GM11168 (cell line): ENCODE measurements around the gene PACSIN1.

ENCODE experiments used
- in situ Hi-C: fragments of 300-500 bp; cut with MboI; formaldehyde crosslinking; loops from one replicate; pipeline ENCODE4 v1.12.0; 2022; ENCODE audit warnings: low sequenced_read_pairs; ENCODE audit not compliant: unreplicated experiment

The PACSIN1 gene

GRCh38 chr6:34524499-34524898, 58.6 kb downstream of the PACSIN1 start:
- in situ Hi-C loops = loop anchor here (10.0 kb wide), 1 partner anchor 240 kb away; no protein-coding TSS in a partner anchor

- in situ Hi-C loops = loop anchor here (10.0 kb wide), 1 partner anchor 240 kb away; no protein-coding TSS in a partner anchor
These were observed 59.1 kb downstream of the PACSIN1 start for GRCh38 chr6:34524971-34525370.

GRCh38 chr6:34525431-34526175, 59.7 kb downstream of the PACSIN1 start:
- in situ Hi-C loops = loop anchor here (10.0 kb wide), 1 partner anchor 239 kb away; no protein-coding TSS in a partner anchor

GRCh38 chr6:34526241-34526972, 60.5 kb downstream of the PACSIN1 start:
- in situ Hi-C loops = loop anchor here (10.0 kb wide), 1 partner anchor 238 kb away; no protein-coding TSS in a partner anchor

- in situ Hi-C loops = loop anchor here (10.0 kb wide), 1 partner anchor 238 kb away; no protein-coding TSS in a partner anchor
These were observed 61.3 kb downstream of the PACSIN1 start for GRCh38 chr6:34526992-34527728.

GRCh38 chr6:34527751-34528670, 62.1 kb downstream of the PACSIN1 start:
- in situ Hi-C loops = loop anchor here (10.0 kb wide), 1 partner anchor 237 kb away; no protein-coding TSS in a partner anchor

GRCh38 chr6:34528996-34529664, 63.3 kb downstream of the PACSIN1 start:
- in situ Hi-C loops = loop anchor here (10.0 kb wide), 1 partner anchor 236 kb away; no protein-coding TSS in a partner anchor

GRCh38 chr6:34529665-34530327, 63.9 kb downstream of the PACSIN1 start:
- in situ Hi-C loops = loop anchor here (10.0 kb wide), 1 partner anchor 235 kb away; no protein-coding TSS in a partner anchor

GRCh38 chr6:34530753-34531365, 65.0 kb downstream of the PACSIN1 start:
- in situ Hi-C loops = no loop called here

- in situ Hi-C loops = no loop called here
These were observed 65.8 kb downstream of the PACSIN1 start for GRCh38 chr6:34531580-34532201.

GRCh38 chr6:34532230-34532629, 66.4 kb downstream of the PACSIN1 start:
- in situ Hi-C loops = no loop called here

GRCh38 chr6:34534146-34534545, 68.3 kb downstream of the PACSIN1 start:
- in situ Hi-C loops = no loop called here

GRCh38 chr6:34534656-34535055, 68.8 kb downstream of the PACSIN1 start:
- in situ Hi-C loops = no loop called here

- in situ Hi-C loops = no loop called here
These were observed 69.3 kb downstream of the PACSIN1 start for GRCh38 chr6:34535199-34535598.

- in situ Hi-C loops = no loop called here
These were observed 69.8 kb downstream of the PACSIN1 start for GRCh38 chr6:34535646-34536045.

GRCh38 chr6:34536251-34536958, 70.5 kb downstream of the PACSIN1 start:
- in situ Hi-C loops = no loop called here
